ENCODE results near the gene CAPZA1.

CAPZA1 gene

DNA sequence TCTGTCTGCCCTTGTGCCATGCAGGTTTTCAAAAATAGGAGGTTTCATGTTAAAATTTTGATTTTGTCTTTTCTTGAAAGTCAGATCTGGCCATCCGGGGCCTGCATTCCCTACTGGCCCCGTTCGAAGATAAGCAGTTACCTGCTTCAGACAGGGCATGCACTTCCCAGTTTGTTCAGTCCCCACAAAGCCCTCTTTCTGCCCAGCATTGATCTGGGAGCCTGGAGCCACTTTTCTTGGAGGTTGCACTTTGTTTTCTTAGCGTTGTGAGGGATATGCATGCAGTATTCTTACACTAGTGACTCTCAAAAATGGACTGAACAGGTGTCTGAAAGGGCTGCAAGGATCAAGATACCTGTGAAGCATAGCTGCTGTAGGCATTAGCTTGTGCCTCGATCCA is 66.3 kb downstream of the CAPZA1 start:
- no peak for DNase-seq

DNA sequence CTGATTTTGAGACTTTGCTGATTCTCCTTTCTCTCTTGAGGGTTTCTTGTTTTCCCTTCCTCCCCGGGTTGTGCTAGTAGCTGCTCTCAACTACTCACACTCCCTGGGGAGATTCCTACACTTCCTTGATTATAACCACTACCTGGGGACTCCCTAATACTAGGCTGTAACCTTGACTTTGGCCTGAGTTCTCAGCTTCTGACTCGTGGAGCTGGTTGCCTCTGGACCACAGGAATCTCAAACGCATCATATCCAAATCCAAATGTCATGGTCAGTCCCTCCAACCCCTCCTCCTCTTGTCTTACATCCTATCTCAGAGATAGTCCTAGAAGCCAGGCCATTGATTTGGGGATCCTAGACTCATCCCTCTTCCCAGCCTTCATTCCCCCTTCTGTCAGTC is 66.8 kb downstream of the CAPZA1 start:
- no peak for DNase-seq

DNA sequence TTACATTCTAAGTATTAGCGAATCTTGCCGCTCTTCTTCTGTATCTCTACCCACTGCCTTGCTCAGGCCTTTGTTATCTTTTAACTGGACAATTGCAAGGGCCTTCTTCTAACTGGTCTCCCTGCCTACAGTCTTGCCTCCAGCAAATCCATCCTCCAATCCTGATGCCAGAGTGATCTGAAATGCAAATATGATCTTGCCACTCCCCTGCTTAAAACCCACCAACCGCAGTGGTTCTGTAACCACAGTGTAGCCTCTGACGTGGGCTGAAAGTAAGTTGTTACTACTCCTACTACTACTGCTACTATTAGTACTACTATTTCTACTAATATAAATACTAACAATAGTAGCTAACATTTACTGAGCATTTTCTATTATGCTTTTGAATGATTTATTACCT is 67.2 kb downstream of the CAPZA1 start:
- DNase-seq: no peak

DNA sequence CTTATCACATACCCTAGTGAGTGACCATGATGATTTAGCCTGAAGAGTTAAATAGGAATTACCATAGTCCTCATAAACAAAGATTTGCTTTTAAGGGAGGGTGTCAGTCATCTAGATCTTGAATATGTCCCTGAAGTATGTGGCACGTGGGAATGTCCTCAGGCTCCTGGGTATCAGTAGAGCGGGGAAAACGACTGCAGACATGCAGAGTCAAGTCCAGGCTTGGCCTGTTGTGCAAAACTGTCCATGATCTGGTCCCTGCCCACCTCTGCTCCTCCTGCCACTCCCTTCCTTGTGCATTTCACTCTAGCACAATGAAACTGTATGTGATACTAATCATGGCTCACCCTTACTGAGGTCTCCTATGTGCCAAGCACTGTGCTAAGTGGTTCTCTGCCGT is 67.7 kb downstream of the CAPZA1 start:
- no peak for DNase-seq

GRCh38 chr1:112687785-112688496 is 68.3 kb downstream of the CAPZA1 start:
- DNase-seq: no peak

DNA sequence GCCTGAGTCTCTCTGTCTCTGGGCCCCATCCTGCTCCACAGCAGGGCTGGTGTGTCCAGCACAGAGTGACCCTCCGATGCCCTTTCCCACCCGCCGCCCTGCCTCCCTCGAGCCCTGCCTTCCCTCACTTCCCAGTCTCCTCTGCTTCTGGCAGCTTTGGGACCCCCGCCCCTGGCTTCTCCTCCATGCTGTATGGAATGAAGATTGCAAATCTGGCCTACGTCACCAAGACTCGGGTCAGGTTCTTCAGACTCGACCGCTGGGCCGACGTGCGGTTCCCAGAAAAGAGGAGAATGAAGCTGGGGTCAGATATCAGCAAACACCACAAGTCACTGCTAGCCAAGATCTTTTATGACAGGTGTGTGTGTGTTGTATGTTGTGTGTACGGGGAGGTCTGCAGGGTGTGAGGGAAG is 69.2 kb downstream of the CAPZA1 start:
- DNase-seq: no peak

- no peak for DNase-seq
Measured at GRCh38 chr1:112689196-112689841, 69.7 kb downstream of the CAPZA1 start.

DNA sequence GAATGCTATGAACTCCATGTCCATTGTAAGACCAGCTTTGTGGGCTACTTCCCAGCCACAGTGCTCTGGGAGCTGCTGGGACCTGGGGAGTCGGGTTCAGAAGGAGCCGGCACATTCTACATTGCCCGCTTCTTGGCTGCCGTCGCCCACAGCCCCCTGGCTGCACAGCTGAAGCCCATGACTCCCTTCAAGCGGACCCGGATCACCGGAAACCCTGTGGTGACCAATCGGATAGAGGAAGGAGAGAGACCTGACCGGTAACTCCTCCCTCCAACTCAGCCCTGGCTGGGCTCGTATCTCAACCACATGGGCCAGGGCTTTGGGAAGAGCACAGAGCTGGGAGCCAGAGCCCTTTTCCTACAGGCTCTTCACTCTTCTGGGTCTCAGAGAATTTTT is 70.2 kb downstream of the CAPZA1 start:
- no peak for DNase-seq

DNA sequence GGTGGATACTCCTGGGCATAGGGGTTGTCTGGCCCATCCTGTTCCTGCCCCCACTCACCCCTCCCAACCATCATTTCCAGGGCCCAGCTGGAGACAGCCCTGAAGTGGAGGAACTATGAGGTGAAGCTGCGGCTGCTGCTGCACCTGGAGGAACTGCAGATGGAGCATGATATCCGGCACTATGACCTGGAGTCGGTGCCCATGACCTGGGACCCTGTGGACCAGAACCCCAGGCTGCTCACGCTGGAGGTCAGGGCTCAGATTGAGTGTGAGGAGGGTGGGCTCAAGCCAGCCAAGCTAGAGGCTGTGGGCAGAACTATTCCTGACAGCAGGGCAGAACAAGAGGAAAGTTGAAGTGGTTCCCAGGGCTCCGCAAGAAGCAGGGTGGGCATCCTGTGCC is 73.0 kb downstream of the CAPZA1 start:
- no peak for DNase-seq

- DNase-seq: no peak
Measured at GRCh38 chr1:112693821-112694220, 74.2 kb downstream of the CAPZA1 start.

DNA sequence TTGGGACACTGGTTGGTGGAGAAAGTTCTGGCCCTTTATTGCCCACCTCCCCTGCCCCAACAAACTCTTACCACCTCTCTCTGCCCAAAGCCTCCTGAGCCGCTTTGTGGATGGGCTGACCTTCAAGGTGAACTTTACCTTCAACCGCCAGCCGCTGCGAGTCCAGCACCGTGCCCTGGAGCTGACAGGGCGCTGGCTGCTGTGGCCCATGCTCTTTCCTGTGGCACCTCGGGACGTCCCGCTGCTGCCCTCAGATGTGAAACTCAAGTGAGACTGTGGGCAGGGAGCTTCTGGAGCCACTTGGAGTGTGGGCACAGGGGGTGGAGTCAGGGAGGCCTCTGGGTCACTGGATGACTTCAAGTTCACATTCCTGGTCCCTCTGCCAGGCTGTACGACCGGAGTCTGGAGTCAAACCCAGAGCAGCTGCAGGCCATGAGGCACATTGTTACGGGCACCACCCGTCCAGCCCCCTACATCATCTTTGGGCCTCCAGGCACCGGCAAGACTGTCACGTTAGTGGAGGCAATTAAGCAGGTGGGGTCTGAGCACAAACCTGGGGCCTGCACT is 74.8 kb downstream of the CAPZA1 start:
- no peak for DNase-seq

GRCh38 chr1:112695276-112695675 is 75.6 kb downstream of the CAPZA1 start:
- no peak for DNase-seq

DNA sequence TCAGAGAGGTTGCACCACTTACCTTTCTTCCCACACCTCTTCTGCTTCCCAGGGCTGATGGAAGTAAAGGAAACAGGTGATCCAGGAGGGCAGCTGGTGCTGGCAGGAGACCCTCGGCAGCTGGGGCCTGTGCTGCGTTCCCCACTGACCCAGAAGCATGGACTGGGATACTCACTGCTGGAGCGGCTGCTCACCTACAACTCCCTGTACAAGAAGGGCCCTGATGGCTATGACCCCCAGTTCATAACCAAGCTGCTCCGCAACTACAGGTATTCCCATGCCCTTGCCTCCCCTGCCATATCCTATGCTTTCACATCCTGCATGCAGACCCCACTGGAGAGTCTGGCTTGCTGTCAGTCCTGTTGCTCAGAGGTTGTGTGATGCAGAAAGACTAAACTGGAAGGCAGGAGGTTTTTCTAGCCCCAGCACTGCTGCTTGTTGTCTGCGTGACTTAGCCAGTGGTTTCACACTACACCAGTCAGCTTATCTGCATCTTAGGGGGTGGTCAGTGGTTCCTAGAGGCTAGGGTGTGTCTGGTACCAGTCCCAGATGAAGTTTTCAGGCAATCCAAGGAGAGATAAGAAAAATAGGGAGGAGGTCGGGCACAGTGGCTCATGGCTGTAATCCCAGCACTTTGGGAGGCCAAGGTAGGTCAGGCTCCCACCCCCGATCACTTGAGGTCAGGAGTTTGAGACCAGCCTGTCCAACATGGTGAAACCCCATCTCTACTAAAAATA is 77.1 kb downstream of the CAPZA1 start:
- no peak for DNase-seq

DNA sequence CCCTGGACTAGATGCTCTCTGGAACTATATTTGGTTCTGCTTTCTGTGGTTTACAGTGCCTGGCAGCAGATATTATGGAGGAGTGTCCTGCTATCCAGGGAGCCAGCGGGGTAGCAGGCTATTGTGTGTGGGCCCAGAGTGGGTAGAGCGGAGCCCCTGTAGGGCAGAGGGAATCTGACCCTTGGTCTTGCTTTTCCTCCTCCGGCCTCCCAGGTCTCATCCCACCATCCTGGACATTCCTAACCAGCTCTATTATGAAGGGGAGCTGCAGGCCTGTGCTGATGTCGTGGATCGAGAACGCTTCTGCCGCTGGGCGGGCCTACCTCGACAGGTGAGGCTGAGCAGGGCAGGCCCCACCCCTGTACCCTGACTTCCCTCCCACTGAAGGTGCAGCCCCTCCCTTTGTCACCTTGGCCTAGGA is 78.2 kb downstream of the CAPZA1 start:
- DNase-seq: no peak

DNA sequence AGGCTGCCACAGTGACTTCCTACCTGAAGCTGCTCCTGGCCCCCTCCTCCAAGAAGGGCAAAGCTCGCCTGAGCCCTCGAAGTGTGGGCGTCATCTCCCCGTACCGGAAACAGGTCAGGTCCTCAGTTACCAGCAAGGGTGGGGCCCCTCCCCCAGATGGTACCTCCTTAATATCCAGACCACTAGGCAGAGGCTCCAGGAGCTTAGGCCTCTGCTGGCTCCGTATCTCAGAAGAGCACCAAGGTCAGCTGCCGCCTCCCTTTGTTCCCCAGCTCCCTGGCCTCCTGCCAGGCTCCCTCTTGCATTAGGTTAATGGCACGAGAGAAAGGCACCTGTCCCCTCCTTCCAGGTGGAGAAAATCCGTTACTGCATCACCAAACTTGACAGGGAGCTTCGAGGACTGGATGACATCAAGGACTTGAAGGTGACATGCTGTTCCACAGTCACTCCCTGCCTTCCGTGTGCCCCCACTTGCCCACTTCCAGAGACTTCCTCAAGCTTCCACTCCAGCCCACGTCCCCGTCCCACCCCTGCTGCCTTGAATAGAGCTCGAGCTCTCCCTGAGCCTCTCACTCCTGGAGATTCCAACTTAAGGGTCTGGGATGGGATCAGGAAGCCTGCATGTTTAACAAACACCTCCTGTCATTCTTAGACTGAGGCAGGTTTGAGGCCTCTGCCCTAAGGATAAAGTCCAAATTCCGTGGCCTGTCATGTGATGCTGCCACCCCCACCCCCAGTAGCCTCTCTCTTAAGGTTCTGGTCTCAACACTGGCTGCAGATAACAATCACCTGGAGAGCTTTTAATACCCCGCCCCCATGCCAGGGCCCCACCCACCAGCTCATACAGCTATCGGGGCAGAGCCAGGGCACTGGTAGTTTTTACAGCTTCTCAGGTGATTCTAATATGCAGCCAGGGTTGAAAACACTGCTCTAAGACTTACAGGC is 79.0 kb downstream of the CAPZA1 start:
- no peak for DNase-seq

- no peak for DNase-seq
Measured at GRCh38 chr1:112699425-112700144, 80.0 kb downstream of the CAPZA1 start.

GRCh38 chr1:112700290-112701226 is 80.9 kb downstream of the CAPZA1 start:
- DNase-seq: peak; percentile 88

GRCh38 chr1:112701227-112702066 is 81.8 kb downstream of the CAPZA1 start:
- no peak for DNase-seq

DNA sequence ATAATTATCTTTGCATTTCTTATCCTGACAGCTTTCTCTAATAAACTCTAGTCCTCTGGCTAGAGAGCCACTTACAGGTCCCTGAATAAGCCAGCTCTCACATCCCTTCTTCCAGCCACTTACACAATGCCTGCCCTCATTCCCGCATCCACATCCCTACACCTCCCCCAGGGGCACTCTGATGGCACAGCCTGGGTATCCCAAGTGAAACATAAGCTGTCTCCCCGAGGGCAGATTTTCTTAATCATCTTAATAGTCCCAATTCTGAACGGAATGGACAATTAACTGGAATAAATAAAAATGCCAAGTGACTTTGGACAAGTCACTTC is 82.4 kb downstream of the CAPZA1 start:
- no peak for DNase-seq

Data from GDM1 (cell line).